HL-60 (cell line): Measurements from ENCODE around the gene VSX2.

Experiments
- DNase-seq, 2 experiments: peaks; one replicate each; pipeline ENCODE4 v3.0.0-alpha.2; 2010 to 2020; ENCODE audit warnings: low read depth in 1 of 2, low spot score in 1 of 2
- H3K27ac ChIP-seq: fragments of 250-450 bp; sonication (Bioruptor Pico); replicated peaks from 2 replicates; pipeline ENCODE4 v1.5.1; 2020; ENCODE audit warnings: mild to moderate bottlenecking, moderate library complexity
- H3K27me3 ChIP-seq: fragments of 250-450 bp; sonication (Bioruptor Pico); 2 replicates; pipeline ENCODE4 v1.5.1; 2021; ENCODE audit warnings: mild to moderate bottlenecking, moderate library complexity; ENCODE audit not compliant: insufficient read depth, poor library complexity, severe bottlenecking
- H3K4me3 ChIP-seq: replicated peaks from 2 replicates; pipeline ENCODE4 v1.5.1; 2011; ENCODE audit warnings: mild to moderate bottlenecking, control low read depth, low read length; ENCODE audit not compliant: insufficient read depth
- GABPA ChIP-seq: IDR thresholded peaks from 2 replicates; pipeline ENCODE4 v1.6.1; 2012; ENCODE audit warnings: low read depth
- POLR2AphosphoS5 ChIP-seq: IDR thresholded peaks from 2 replicates; pipeline ENCODE4 v1.6.1; 2012; ENCODE audit warnings: low read depth
- SPI1 ChIP-seq: IDR thresholded peaks from 2 replicates; pipeline ENCODE4 v1.6.1; 2012; ENCODE audit warnings: low read depth, mild to moderate bottlenecking, borderline replicate concordance
- TF ChIP-seq, protein P1 (sequence below): IDR thresholded peaks from one replicate; pipeline ENCODE4 v1.5.1; 2011; ENCODE audit warnings: low read length, control low read depth, inconsistent platforms; ENCODE audit not compliant: insufficient read depth
- TF ChIP-seq, protein P2 (sequence below): IDR thresholded peaks from 2 replicates; pipeline ENCODE4 v1.6.1; 2012; ENCODE audit warnings: low read depth; ENCODE audit not compliant: insufficient replicate concordance

The VSX2 gene

DNA sequence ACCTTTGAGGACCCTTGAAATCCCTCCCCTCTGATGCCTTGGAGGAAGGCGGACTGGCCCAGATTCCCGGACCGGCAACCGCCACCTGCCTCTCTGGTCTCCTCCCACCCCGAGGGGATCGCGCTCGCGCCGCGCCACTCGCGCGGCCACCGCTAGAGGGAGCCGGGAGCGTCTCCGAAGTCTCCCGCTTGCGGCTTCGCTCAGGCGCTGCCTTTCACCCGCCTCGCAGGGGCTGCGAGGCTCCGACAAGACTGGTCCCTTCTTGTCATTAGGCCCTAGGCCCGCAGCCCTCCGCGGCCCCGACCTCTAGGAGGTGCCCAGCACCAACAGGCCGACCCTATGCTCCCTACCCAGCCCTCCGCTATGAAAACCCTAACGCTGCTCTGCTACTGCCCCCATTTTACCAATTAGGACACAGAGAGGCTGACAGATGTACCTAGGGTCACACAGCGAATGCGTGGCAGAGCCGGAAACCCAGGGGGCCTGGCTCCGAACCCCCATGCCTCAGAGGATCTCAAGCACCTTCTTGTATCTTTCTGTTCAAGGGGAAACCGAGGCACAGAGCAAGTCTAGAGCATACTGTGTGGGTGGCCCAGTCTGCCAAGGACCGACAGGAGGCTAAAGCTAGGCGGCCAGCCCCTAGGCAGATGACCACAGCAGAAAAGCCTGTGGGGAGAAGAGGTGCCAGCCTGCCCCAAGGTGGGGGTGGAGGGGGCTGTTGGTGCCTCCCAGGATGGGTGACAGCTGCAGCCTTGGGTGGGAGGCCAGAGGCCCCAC is 21.4 kb upstream of the VSX2 start:
- H3K27ac ChIP-seq: no peak overlapping the region
- no peaks in the 10 kb centered on the region for H3K27me3 ChIP-seq
- no peak overlapping the region for H3K4me3 ChIP-seq
- DNase-seq: peak; percentile 15 to 20
- no peak for TF ChIP-seq POLR2AphosphoS5
- TF ChIP-seq, protein P1, sequence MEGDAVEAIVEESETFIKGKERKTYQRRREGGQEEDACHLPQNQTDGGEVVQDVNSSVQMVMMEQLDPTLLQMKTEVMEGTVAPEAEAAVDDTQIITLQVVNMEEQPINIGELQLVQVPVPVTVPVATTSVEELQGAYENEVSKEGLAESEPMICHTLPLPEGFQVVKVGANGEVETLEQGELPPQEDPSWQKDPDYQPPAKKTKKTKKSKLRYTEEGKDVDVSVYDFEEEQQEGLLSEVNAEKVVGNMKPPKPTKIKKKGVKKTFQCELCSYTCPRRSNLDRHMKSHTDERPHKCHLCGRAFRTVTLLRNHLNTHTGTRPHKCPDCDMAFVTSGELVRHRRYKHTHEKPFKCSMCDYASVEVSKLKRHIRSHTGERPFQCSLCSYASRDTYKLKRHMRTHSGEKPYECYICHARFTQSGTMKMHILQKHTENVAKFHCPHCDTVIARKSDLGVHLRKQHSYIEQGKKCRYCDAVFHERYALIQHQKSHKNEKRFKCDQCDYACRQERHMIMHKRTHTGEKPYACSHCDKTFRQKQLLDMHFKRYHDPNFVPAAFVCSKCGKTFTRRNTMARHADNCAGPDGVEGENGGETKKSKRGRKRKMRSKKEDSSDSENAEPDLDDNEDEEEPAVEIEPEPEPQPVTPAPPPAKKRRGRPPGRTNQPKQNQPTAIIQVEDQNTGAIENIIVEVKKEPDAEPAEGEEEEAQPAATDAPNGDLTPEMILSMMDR: peak; percentile 68

GRCh38 chr14:74218462-74218861 is 20.8 kb upstream of the VSX2 start:
- H3K27me3 ChIP-seq: no peaks in the 10 kb centered on the region
- no peak for DNase-seq
- H3K27ac ChIP-seq: no peak overlapping the region
- no peak for TF ChIP-seq GABPA
- TF ChIP-seq SPI1: no peak
- TF ChIP-seq, protein P2, sequence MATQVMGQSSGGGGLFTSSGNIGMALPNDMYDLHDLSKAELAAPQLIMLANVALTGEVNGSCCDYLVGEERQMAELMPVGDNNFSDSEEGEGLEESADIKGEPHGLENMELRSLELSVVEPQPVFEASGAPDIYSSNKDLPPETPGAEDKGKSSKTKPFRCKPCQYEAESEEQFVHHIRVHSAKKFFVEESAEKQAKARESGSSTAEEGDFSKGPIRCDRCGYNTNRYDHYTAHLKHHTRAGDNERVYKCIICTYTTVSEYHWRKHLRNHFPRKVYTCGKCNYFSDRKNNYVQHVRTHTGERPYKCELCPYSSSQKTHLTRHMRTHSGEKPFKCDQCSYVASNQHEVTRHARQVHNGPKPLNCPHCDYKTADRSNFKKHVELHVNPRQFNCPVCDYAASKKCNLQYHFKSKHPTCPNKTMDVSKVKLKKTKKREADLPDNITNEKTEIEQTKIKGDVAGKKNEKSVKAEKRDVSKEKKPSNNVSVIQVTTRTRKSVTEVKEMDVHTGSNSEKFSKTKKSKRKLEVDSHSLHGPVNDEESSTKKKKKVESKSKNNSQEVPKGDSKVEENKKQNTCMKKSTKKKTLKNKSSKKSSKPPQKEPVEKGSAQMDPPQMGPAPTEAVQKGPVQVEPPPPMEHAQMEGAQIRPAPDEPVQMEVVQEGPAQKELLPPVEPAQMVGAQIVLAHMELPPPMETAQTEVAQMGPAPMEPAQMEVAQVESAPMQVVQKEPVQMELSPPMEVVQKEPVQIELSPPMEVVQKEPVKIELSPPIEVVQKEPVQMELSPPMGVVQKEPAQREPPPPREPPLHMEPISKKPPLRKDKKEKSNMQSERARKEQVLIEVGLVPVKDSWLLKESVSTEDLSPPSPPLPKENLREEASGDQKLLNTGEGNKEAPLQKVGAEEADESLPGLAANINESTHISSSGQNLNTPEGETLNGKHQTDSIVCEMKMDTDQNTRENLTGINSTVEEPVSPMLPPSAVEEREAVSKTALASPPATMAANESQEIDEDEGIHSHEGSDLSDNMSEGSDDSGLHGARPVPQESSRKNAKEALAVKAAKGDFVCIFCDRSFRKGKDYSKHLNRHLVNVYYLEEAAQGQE: no peak
- TF ChIP-seq, protein P1: no peak
- H3K4me3 ChIP-seq: no peak overlapping the region

GRCh38 chr14:74219277-74220205 is 19.7 kb upstream of the VSX2 start:
- Histone ChIP-seq H3K27ac (no peak overlapping the region), H3K27me3 (no peaks in the 10 kb centered on the region), H3K4me3 (no peak overlapping the region)
- DNase-seq: no peak
- no peak for TF ChIP-seq GABPA
- TF ChIP-seq POLR2AphosphoS5: no peak
- TF ChIP-seq, protein P1: no peak
- TF ChIP-seq, protein P2: no peak
- TF ChIP-seq SPI1: no peak
